ENCODE data around the gene B3GLCT. TPM values are rescaled to one million over a fixed set of nuclear protein-coding genes. Genes with fewer than 3 reads are reported as not detected.

B3GLCT gene
- total RNA-seq, 1 donor from 2014 or later, result 3.0 TPM

DNA sequence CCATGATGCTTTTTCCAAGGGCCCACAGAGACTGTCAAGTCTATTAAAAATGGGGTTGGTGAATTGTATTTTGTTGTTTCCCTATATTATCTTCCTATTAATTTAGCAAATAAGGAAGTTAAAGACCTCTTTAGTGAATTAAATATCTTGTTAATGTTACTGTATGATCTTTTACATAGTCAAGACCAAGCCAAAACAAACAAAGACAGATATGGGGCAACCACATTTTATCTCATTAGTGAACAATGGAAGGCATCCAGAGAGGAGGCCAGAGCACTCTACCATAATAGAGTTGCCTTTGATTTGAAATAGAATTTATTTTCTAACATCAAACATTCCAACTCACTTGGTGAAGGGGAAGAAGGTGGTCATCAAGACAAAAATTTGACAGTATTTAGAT is 169.4 kb downstream of the B3GLCT start:
- ChIA-PET CTCF (no interaction called here), POLR2A (no interaction called here)
- DNase-seq (no peak), ATAC-seq (ENCODE audit: low read depth) (no peak)
- Mint-ChIP-seq H3K4me1 (no peaks in the 10 kb centered on the region), H3K4me3 (no peak overlapping the region), H3K36me3 (ENCODE audit: low read depth) (no peaks in the 10 kb centered on the region), H3K27ac (no peak overlapping the region), H3K9me3 (peaks cover 15% of the 10 kb centered on the region), H3K27me3 (no peaks in the 10 kb centered on the region)
- no peak for TF ChIP-seq CTCF (IDR thresholded peaks at IDR 0.05)
- intact Hi-C loops (cut with micrococcal nuclease), result no loop called here

GRCh38 chr13:31372454-31372853 is 172.7 kb downstream of the B3GLCT start:
- intact Hi-C loops (cut with micrococcal nuclease), result no loop called here
- Mint-ChIP-seq H3K4me3 (no peak overlapping the region), H3K27ac (no peak overlapping the region), H3K27me3 (no peaks in the 10 kb centered on the region), H3K9me3 (no peaks in the 10 kb centered on the region), H3K4me1 (no peaks in the 10 kb centered on the region), H3K36me3 (ENCODE audit: low read depth) (no peaks in the 10 kb centered on the region)
- POLR2A ChIA-PET, result no interaction called here
- DNase-seq (no peak), ATAC-seq (ENCODE audit: low read depth) (no peak)
- CTCF ChIA-PET, result interaction anchor here (1.1 kb wide), 1 partner anchor 11 kb away, joined by 3 read pairs; no protein-coding TSS in a partner anchor
- TF ChIP-seq CTCF (IDR thresholded peaks at IDR 0.05), result no peak

GRCh38 chr13:31374682-31375081 is 174.9 kb downstream of the B3GLCT start:
- DNase-seq, result no peak
- H3K27me3 Mint-ChIP-seq, result no peaks in the 10 kb centered on the region
- intact Hi-C loops (cut with micrococcal nuclease), result no loop called here
- ATAC-seq (ENCODE audit: low read depth), result no peak
- CTCF ChIA-PET, result no interaction called here
- H3K4me1 Mint-ChIP-seq, result peaks cover 15% of the 10 kb centered on the region
- H3K36me3 Mint-ChIP-seq (ENCODE audit: low read depth), result no peaks in the 10 kb centered on the region
- no peak for TF ChIP-seq CTCF (IDR thresholded peaks at IDR 0.05)
- H3K9me3 Mint-ChIP-seq, result no peaks in the 10 kb centered on the region
- no peak overlapping the region for H3K27ac Mint-ChIP-seq
- no peak overlapping the region for H3K4me3 Mint-ChIP-seq
- POLR2A ChIA-PET, result no interaction called here

DNA sequence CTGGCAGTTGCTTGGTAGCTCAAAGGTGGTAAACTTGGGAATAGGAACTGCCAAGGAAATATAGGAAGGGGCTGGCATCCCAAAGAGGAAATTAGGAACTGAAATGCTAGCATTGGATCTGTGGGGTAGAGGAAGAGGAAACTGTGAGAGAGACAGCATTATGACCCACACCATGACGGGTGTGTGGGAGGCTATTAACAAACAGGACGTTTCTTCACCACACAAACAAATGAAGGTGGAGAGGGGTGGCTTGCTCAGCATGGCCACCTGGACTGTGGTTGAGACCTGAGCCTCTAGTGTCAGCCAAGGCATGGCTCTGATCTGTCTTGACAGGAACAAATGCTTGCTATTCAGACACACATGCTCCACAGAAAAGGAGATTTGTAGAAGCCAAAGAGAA is 178.2 kb downstream of the B3GLCT start:
- ChIA-PET CTCF (no interaction called here), POLR2A (no interaction called here)
- Mint-ChIP-seq H3K4me3 (no peak overlapping the region), H3K9me3 (no peaks in the 10 kb centered on the region), H3K27me3 (no peaks in the 10 kb centered on the region), H3K4me1 (peaks cover 25% of the 10 kb centered on the region), H3K36me3 (ENCODE audit: low read depth) (no peaks in the 10 kb centered on the region), H3K27ac (no peak overlapping the region)
- ATAC-seq (ENCODE audit: low read depth), result no peak
- intact Hi-C loops (cut with micrococcal nuclease), result no loop called here
- TF ChIP-seq CTCF (IDR thresholded peaks at IDR 0.05), result no peak
- no peak for DNase-seq

- ChIA-PET CTCF (no interaction called here), POLR2A (no interaction called here)
- no peak overlapping the region for H3K27ac Mint-ChIP-seq
- ATAC-seq (ENCODE audit: low read depth), result no peak
- H3K4me3 Mint-ChIP-seq, result no peak overlapping the region
- DNase-seq, result no peak
- peaks cover 25% of the 10 kb centered on the region for H3K4me1 Mint-ChIP-seq
- no peaks in the 10 kb centered on the region for H3K36me3 Mint-ChIP-seq (ENCODE audit: low read depth)
- no peak for TF ChIP-seq CTCF (IDR thresholded peaks at IDR 0.05)
- H3K9me3 Mint-ChIP-seq, result no peaks in the 10 kb centered on the region
- intact Hi-C loops (cut with micrococcal nuclease), result no loop called here
- no peaks in the 10 kb centered on the region for H3K27me3 Mint-ChIP-seq
Observed at GRCh38 chr13:31380715-31381114, 180.9 kb downstream of the B3GLCT start.

Other genes starting within 250 kb of the B3GLCT start
- 107 and 112 TPM in 2 replicates for gene HSPH1, start 38.1 kb upstream of the B3GLCT start, total RNA-seq

All from activated B cell treated with CpG ODN at 0.5 μM for 24 hours (primary cell).